LNCAP (cell line): Measurements from ENCODE around the gene AMPD2.

Experiments used
- TF ChIP-seq, protein P1 (sequence below): fragments of 450-650 bp; IDR thresholded peaks from 2 replicates; pipeline ENCODE4 v1.5.1; 2017; ENCODE audit warnings: mild to moderate bottlenecking

AMPD2 gene

GRCh38 chr1:109619576-109620400 lies at the start of gene AMPD2, which contains the start of gene GNAT2:
TSS of gene AMPD2 (plus strand) at chr1:109619837. CDS start at chr1:109621176, 1,339 bp downstream.
TSS of gene GNAT2 (minus strand) at chr1:109619616. CDS start at chr1:109612870, 6,746 bp downstream.
- TF ChIP-seq, protein P1, sequence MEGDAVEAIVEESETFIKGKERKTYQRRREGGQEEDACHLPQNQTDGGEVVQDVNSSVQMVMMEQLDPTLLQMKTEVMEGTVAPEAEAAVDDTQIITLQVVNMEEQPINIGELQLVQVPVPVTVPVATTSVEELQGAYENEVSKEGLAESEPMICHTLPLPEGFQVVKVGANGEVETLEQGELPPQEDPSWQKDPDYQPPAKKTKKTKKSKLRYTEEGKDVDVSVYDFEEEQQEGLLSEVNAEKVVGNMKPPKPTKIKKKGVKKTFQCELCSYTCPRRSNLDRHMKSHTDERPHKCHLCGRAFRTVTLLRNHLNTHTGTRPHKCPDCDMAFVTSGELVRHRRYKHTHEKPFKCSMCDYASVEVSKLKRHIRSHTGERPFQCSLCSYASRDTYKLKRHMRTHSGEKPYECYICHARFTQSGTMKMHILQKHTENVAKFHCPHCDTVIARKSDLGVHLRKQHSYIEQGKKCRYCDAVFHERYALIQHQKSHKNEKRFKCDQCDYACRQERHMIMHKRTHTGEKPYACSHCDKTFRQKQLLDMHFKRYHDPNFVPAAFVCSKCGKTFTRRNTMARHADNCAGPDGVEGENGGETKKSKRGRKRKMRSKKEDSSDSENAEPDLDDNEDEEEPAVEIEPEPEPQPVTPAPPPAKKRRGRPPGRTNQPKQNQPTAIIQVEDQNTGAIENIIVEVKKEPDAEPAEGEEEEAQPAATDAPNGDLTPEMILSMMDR = no peak

GRCh38 chr1:109570414-109570813 lies 49.2 kb upstream of the AMPD2 start:
- TF ChIP-seq, protein P1 = no peak

- TF ChIP-seq, protein P1 = no peak
Observed at GRCh38 chr1:109573785-109574184, 45.9 kb upstream of the AMPD2 start.

GRCh38 chr1:109578947-109579443 lies 40.6 kb upstream of the AMPD2 start:
- TF ChIP-seq, protein P1 = no peak

DNA sequence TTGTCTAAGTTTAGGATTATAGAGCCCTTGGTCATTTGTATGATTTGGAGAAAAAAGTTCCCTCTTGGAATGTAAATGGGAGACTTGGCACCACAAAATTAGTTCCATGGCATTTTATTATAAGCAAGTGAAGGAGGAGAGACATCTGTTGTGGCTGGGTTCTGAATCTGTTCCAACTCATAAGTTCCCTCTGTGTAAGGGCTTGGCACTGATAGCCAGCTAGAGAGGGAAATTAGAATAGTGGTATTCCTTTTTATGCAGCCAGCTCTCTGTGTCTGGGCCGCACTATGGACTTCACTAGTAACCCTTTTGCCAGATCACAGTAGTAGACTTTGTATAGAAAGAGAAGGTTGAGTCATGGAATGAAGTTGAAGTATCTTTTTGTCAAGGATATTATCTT lies 40.1 kb upstream of the AMPD2 start:
- TF ChIP-seq, protein P1 = no peak

- TF ChIP-seq, protein P1 = no peak
Observed at GRCh38 chr1:109582021-109582420, 37.6 kb upstream of the AMPD2 start.

GRCh38 chr1:109584766-109585165 lies 34.9 kb upstream of the AMPD2 start:
- TF ChIP-seq, protein P1 = no peak
